Spinal cord (tissue), 10 donors: Measurements from ENCODE around the gene NPPA. TPM values are rescaled to one million over a fixed set of nuclear protein-coding genes. Genes with fewer than 3 reads are reported as not detected.
A peak's percentile ranks its signal among the peaks of the same experiment; 100 is the strongest.

Source experiments
- DNase-seq, 6 donors: peaks; one replicate each; pipeline versions ENCODE4 v3.0.0 to v3.0.0-alpha.2; 2013 to 2015; ENCODE audit warnings: low spot score in 6 of 6, low read depth in 4 of 6
- H3K27ac ChIP-seq: one replicate; pipeline ENCODE4 v1.5.1; 2013; ENCODE audit warnings: low read depth, low read length, control low read depth
- H3K27me3 ChIP-seq: one replicate; pipeline ENCODE4 v1.6.1; 2013; ENCODE audit warnings: low read length; ENCODE audit not compliant: control insufficient read depth, insufficient read depth
- H3K36me3 ChIP-seq: one replicate; pipeline ENCODE4 v1.6.1; 2013; ENCODE audit warnings: low read length; ENCODE audit not compliant: control insufficient read depth, insufficient read depth
- H3K4me1 ChIP-seq: one replicate; pipeline ENCODE4 v1.6.1; 2013; ENCODE audit warnings: low read length; ENCODE audit not compliant: control insufficient read depth, insufficient read depth
- H3K4me3 ChIP-seq: one replicate; pipeline ENCODE4 v1.5.1; 2013; ENCODE audit warnings: low read depth, low read length, control low read depth
- H3K9me3 ChIP-seq: one replicate; pipeline ENCODE4 v1.6.1; 2013; ENCODE audit warnings: low read length; ENCODE audit not compliant: control insufficient read depth, insufficient read depth
- WGBS: methylation state at CpG from one replicate; pipeline ENCODE4 v1.1.5; 2013; ENCODE audit warnings: missing lambda C conversion rate; ENCODE audit not compliant: insufficient coverage; 5-methylcytosine and 5-hydroxymethylcytosine counted together
- polyA plus RNA-seq, 2 donors: library from polyadenylated mRNA; unstranded; fragments of 120-200 nt; gene quantifications; one replicate each; pipeline ENCODE4 v1.2.1, GENCODE V29; 2013; ENCODE audit not compliant: insufficient read length in 2 of 2
- total RNA-seq, 2 donors: library from RNA; depleted of rRNA in 1 of 2; stranded (reverse); fragments of 120-200 nt in 1 of 2; fragments of >200 nt in 1 of 2; gene quantifications; one replicate each; pipeline versions ENCODE4 v1.2.3 to v1.2.4, GENCODE V29; 2013 to 2014
- donor health status: healthy.

NPPA gene
- total and polyA plus RNA-seq, 4 donors: 0.61 to 5.0 (median 2.8) TPM

GRCh38 chr1:11882814-11883538 is 35.4 kb upstream of the NPPA start:
- Histone ChIP-seq H3K27me3 (no peaks in the 10 kb centered on the region), H3K4me3 (no peak overlapping the region), H3K9me3 (no peaks in the 10 kb centered on the region), H3K27ac (no peak overlapping the region), H3K36me3 (no peaks in the 10 kb centered on the region), H3K4me1 (peaks cover 40% of the 10 kb centered on the region)
- no peak for DNase-seq
- WGBS: 65% methylated on average over 12 of the region's 13 CpGs

GRCh38 chr1:11881749-11882441 is 34.3 kb upstream of the NPPA start:
- no peak for DNase-seq
- H3K9me3 ChIP-seq: no peaks in the 10 kb centered on the region
- no peaks in the 10 kb centered on the region for H3K36me3 ChIP-seq
- no peaks in the 10 kb centered on the region for H3K27me3 ChIP-seq
- H3K27ac ChIP-seq: peak overlapping the region; percentile 17
- WGBS: 90% methylated on average over 10 of the region's 18 CpGs
- H3K4me1 ChIP-seq: peaks cover 40% of the 10 kb centered on the region
- H3K4me3 ChIP-seq: no peak overlapping the region

GRCh38 chr1:11880911-11881748 is 33.5 kb upstream of the NPPA start:
- H3K4me3 ChIP-seq: no peak overlapping the region
- no peaks in the 10 kb centered on the region for H3K9me3 ChIP-seq
- peaks cover 40% of the 10 kb centered on the region for H3K4me1 ChIP-seq
- no peaks in the 10 kb centered on the region for H3K36me3 ChIP-seq
- 35% methylated on average over 8 of the region's 10 CpGs for WGBS
- H3K27me3 ChIP-seq: no peaks in the 10 kb centered on the region
- peak overlapping the region; percentile 17 for H3K27ac ChIP-seq
- peak; percentile 24 to 78 (median 41) for DNase-seq

DNA sequence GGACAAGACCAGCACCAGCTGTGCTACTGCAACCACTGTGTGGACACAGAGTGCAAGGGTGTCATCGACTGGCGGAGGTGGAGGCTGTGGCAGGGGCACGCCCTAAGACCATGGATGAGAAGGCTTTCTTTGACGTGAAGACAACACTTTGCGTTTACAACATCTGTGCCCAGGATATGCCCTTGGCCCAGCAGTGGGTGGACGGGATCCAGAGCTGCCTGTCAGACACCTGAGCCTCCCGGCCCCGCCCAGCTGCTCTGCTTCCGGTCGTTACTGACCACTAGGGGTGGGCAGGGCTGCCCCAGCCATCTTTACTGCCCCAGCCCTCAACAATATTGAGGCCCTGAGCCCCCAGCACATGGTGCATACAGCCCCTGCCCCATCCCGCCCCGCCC is 32.6 kb upstream of the NPPA start:
- no peak for DNase-seq
- H3K36me3 ChIP-seq: no peaks in the 10 kb centered on the region
- H3K27ac ChIP-seq: no peak overlapping the region
- no peaks in the 10 kb centered on the region for H3K27me3 ChIP-seq
- peaks cover 40% of the 10 kb centered on the region for H3K4me1 ChIP-seq
- 70% methylated on average over 10 of the region's 12 CpGs for WGBS
- no peaks in the 10 kb centered on the region for H3K9me3 ChIP-seq
- H3K4me3 ChIP-seq: no peak overlapping the region

DNA sequence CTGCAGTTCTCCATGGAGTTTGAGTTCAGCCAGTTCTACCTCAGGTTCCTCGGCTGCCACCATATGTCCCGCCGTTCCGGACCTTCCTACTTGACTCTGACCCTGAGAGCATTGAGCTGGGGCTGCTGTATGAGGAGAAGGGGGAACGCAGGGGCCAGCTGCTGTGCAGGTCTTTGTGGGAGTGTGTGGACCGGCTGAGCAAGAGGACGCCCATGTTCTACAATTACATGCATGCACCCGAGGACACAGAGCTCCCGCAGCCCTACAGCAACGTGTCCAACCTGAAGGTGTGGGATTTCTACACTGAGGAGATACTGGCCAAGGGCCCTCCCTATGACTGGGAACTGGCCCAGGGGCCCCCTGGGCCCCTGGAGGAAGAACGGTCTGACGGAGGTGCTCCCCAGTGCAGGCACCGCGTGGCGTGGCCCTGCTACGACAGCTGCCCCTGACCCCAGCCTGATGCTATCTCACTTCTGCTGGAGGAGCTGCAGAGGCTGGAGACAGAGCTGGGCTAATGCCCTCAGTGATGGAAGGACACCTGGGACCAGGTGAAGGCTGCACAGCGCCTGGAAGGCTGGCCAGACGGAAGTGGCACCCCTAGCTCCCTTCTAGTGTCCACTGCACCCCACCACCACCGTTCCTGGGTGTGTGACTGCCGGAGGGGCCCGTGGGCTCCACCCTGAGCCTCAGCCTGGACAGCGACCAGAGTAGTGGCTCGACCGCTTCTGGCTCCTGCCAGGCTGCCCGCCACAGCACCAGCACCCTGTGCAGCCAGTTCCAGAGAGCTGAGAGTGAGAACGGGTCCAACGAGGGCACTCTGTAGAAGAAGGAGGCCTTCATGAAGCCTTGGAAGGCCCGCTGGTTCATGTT is 32.0 kb upstream of the NPPA start:
- H3K27me3 ChIP-seq: no peaks in the 10 kb centered on the region
- H3K27ac ChIP-seq: no peak overlapping the region
- H3K36me3 ChIP-seq: no peaks in the 10 kb centered on the region
- WGBS: 89% methylated on average over 19 of the region's 28 CpGs
- peaks cover 44% of the 10 kb centered on the region for H3K4me1 ChIP-seq
- no peak for DNase-seq
- no peaks in the 10 kb centered on the region for H3K9me3 ChIP-seq
- H3K4me3 ChIP-seq: no peak overlapping the region

GRCh38 chr1:11878891-11879190 is 31.3 kb upstream of the NPPA start:
- Histone ChIP-seq H3K9me3 (no peaks in the 10 kb centered on the region), H3K4me3 (no peak overlapping the region), H3K27me3 (no peaks in the 10 kb centered on the region), H3K4me1 (peaks cover 51% of the 10 kb centered on the region), H3K36me3 (no peaks in the 10 kb centered on the region), H3K27ac (no peak overlapping the region)
- WGBS: 86% methylated on average over 6 of the region's 6 CpGs
- DNase-seq: no peak

DNA sequence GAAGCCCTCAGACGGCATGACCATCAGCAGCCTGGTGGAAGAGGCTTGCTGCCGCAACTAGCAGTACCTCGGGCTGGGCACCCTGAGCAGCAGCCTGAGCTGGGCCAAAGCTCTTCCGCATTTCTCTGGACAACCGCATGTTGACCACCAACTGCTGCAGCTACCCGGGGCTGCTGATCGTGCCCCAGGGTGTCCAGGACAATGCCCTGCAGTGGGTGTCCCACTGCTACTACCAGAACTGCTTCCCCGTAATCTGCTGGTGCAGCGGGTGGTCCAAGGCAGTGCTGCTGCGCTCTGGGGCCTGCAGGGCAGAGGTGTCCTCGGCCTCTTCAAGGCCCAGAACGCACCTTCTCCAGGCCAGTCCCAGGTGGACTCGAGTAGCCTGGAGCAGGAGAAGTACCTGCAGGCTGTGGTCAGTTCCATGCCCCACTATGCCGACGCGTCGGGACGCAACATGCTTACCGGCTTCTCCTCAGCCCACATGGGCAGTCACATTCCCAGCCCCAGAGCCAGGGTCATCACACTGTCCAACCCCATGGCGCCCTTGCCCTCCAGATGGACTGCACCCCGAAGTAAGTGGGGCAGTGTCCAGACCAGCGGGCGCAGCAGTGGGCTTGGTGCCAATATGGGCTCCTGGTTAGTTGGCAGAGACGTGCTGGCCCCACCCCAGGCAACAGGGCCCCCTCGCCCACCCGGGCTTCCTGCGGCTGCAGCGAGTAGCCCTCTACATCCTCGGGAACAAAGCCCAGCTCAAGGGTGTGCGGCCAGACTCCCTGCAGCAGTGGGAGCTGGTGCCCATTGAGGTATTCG is 30.7 kb upstream of the NPPA start:
- DNase-seq: no peak
- H3K27me3 ChIP-seq: no peaks in the 10 kb centered on the region
- H3K36me3 ChIP-seq: no peaks in the 10 kb centered on the region
- H3K4me1 ChIP-seq: peaks cover 52% of the 10 kb centered on the region
- no peak overlapping the region for H3K4me3 ChIP-seq
- WGBS: 88% methylated on average over 31 of the region's 31 CpGs
- no peaks in the 10 kb centered on the region for H3K9me3 ChIP-seq
- no peak overlapping the region for H3K27ac ChIP-seq

- H3K36me3 ChIP-seq: no peaks in the 10 kb centered on the region
- no peak for DNase-seq
- 70% methylated on average over 3 of the region's 6 CpGs for WGBS
- H3K27ac ChIP-seq: no peak overlapping the region
- H3K4me1 ChIP-seq: peaks cover 46% of the 10 kb centered on the region
- no peak overlapping the region for H3K4me3 ChIP-seq
- no peaks in the 10 kb centered on the region for H3K27me3 ChIP-seq
- H3K9me3 ChIP-seq: no peaks in the 10 kb centered on the region
These were observed 29.5 kb upstream of the NPPA start for GRCh38 chr1:11877074-11877473.
